Lower leg skin (tissue), 4 donors: Measurements from ENCODE around the gene TBC1D13. TPM values are rescaled to one million over a fixed set of nuclear protein-coding genes. Genes with fewer than 3 reads are reported as not detected.

Experiments used
- DNase-seq, 2 donors: peaks; one replicate each; pipeline ENCODE4 v3.0.0-alpha.2; 2019; ENCODE audit warnings: low spot score in 2 of 2
- H3K4me3 ChIP-seq: fragments of 200-600 bp; sonication (generic); 2 replicates; pipeline ENCODE4 v1.5.1; 2017; ENCODE audit warnings: mild to moderate bottlenecking, low read depth; ENCODE audit not compliant: poor library complexity, severe bottlenecking
- CTCF ChIP-seq, 3 donors: fragments of 450-650 bp; IDR thresholded peaks; one replicate each; pipeline ENCODE4 v1.5.1; 2016; ENCODE audit warnings: antibody characterized with exemption in 3 of 3, mild to moderate bottlenecking in 3 of 3, moderate library complexity in 2 of 3
- POLR2A ChIP-seq, 2 donors: fragments of 450-650 bp; IDR thresholded peaks; one replicate each; pipeline ENCODE4 v1.6.1; 2016 to 2017; ENCODE audit warnings: antibody characterized with exemption in 2 of 2, mild to moderate bottlenecking in 1 of 2, moderate library complexity in 1 of 2
- WGBS, 2 donors: methylation state at CpG; one replicate each; pipeline ENCODE4 v1.1.5; 2018; 5-methylcytosine and 5-hydroxymethylcytosine counted together
- intact Hi-C: fragments of 100-400 bp; cut with DNase I; formaldehyde crosslinking; loops from one replicate; pipeline ENCODE4 v1.15.0; 2023; ENCODE audit warnings: low total_unique reads
- total RNA-seq, 4 donors: library from RNA; depleted of rRNA; stranded (reverse); fragments of >200 nt; gene quantifications; one replicate each; pipeline ENCODE4 v1.1.0, GENCODE V29; 2016

TBC1D13 gene
- total RNA-seq, 4 donors from 2014 or later, result 5.0 to 14.8 (median 12.8) TPM

- no peak for TF ChIP-seq POLR2A (IDR thresholded peaks at IDR 0.05)
- TF ChIP-seq CTCF (IDR thresholded peaks at IDR 0.05), result no peak
- DNase-seq, result no peak
- 79 to 84% methylated on average over 7 of the region's 7 CpGs for WGBS, 2 donors
- no peak overlapping the region for H3K4me3 ChIP-seq
- intact Hi-C loops, result no loop called here
Measured at GRCh38 chr9:128781187-128782070, 5.6 kb upstream of the TBC1D13 start.

- no peak for TF ChIP-seq CTCF (IDR thresholded peaks at IDR 0.05)
- TF ChIP-seq POLR2A (IDR thresholded peaks at IDR 0.05), result no peak
- no peak for DNase-seq
- 90 to 95% methylated on average over 1 of the region's 1 CpG for WGBS, 2 donors
- H3K4me3 ChIP-seq, result no peak overlapping the region
- intact Hi-C loops, result no loop called here
Measured at GRCh38 chr9:128782669-128783068, 4.4 kb upstream of the TBC1D13 start.

- no peak for DNase-seq
- TF ChIP-seq POLR2A (IDR thresholded peaks at IDR 0.05) (no peak), CTCF (IDR thresholded peaks at IDR 0.05) (no peak)
- no peak overlapping the region for H3K4me3 ChIP-seq
- 94 to 96% methylated on average over 6 of the region's 6 CpGs for WGBS, 2 donors
- intact Hi-C loops, result no loop called here
Measured at GRCh38 chr9:128785427-128785826, 1.6 kb upstream of the TBC1D13 start.

- no peak for DNase-seq
- TF ChIP-seq CTCF (IDR thresholded peaks at IDR 0.05) (no peak), POLR2A (IDR thresholded peaks at IDR 0.05) (no peak)
- peak overlapping the region; percentile 71 for H3K4me3 ChIP-seq
- 1% methylated on average over 7 of the region's 7 CpGs for WGBS, 2 donors
- intact Hi-C loops, result no loop called here
Measured at GRCh38 chr9:128787659-128788058, 606 bp downstream of the TBC1D13 start.

GRCh38 chr9:128788445-128788844 is 1.4 kb downstream of the TBC1D13 start:
- WGBS, 2 donors, result 63 to 80% methylated on average over 1 of the region's 1 CpG
- no peak overlapping the region for H3K4me3 ChIP-seq
- intact Hi-C loops, result no loop called here
- no peak for DNase-seq
- no peak for TF ChIP-seq CTCF (IDR thresholded peaks at IDR 0.05)
- no peak for TF ChIP-seq POLR2A (IDR thresholded peaks at IDR 0.05)
